Measurements from ENCODE around the gene REXO5.
"Not testable (repeated sequence)": the region's sequence is repeated elsewhere in the genome, so short reads cannot be mapped to it uniquely, and the experiment has no call there.

REXO5 gene

DNA sequence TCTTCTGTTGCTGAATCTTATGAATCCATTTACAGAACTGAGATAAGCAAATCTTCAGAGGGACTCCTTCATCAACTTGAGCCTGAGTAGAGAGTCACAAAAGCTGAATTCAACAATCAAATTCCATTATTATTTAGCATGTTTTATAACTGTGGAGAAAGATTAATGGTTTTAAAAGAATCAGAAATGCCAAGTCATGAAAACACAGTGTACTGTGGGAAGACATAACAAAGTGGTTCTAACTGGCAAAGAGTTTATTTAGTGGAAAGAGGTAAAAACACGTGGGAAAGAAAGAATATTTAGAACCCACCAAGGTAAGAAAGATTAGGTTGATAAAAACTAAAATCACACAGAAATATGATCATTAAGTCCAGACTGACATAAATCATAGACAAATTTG lies 5.0 kb upstream of the REXO5 start:
- no peak for DNase-seq (ENCODE audit: low read depth)

DNA sequence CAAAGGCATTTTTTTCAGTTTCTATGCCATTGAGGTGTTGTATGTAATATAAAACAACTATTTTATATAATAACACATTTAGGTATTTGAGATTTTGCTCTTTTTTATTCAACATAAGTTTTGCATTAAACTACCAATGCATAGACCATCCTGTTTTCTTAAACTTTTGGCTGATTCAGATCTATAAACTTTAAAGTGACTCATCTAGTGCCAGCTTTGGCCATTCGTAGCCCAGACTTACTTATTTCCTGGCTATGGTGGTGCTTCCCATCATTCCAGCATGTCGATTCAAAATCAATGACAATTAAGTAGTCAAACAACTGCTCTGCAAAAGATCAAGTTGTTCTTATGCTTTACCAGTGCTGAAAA lies 3.2 kb upstream of the REXO5 start:
- no peak for DNase-seq (ENCODE audit: low read depth)

DNA sequence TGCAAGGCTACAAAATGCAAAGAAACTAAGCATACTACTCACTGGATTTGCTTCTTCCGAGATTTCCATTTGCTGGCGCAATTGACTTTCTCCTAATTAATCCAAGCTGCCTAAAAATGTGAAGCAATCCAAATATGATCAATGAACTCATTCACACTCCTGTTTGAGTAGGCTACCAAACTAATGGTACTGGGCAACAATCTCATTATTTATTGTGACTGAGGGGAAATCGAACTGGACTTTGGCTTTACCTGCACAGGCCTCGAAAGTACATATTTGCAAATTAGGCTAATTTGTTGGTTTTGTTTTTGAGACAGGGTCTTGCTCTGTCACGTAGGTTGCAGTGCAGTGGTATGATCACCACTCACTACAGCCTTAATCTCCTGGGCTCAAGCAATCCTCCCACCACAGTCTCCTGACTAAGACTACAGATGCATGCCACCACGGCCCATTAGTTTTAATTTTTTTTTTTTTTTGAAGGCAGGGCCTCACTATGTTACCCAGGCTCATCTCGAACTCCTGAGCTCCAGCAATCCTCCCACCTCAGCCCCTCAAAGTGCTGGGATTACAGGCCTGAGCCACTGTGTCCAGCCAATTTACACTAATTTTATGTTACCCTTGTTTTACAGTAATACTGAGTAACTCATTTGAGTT lies 2.6 kb upstream of the REXO5 start:
- DNase-seq (ENCODE audit: low read depth): no peak

DNA sequence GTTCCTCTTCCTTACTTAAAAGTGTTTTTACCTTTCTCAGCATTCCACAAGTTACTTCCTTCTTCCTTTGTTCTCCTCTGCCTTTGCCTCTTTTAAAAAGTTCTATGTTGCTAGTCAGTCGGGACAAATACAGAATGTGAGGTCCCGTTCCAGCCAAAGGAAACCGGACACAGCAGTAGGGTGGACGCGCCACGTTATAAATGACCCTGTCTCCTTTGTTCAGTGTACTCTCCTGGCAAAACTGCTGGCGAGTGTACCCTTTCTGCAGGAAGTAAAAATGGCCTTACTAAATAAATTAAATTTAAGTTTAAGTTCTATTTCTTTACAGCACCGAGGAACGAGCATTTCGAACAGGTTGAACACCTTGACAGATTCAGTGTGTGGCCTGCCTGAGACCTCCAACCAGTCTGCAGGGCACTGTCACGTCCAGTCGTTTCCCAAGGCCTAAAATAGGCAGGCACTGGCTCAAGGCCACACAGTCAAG lies 601 bp upstream of the REXO5 start:
- not testable (repeated sequence) for DNase-seq (ENCODE audit: low read depth)

DNA sequence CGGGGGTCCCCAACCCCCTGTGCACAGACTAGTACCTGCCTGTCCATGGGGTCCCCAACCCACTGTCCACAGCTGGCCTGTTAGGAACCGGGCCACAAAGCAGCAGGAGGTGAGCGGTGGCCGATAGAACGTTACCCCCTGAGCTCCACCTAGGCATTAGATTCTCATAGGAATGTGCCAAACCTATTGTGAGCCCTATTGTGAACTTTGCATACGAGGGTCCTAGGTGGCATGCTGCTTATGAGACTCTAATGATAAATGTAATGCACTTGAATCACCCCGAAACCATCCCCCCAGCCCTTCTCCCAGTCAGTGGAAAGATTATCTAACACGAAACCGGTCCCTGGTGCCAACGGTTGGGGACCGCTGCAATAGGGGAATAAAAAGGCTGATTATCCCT lies 1.5 kb downstream of the REXO5 start:
- no peak for DNase-seq (ENCODE audit: low read depth)

DNA sequence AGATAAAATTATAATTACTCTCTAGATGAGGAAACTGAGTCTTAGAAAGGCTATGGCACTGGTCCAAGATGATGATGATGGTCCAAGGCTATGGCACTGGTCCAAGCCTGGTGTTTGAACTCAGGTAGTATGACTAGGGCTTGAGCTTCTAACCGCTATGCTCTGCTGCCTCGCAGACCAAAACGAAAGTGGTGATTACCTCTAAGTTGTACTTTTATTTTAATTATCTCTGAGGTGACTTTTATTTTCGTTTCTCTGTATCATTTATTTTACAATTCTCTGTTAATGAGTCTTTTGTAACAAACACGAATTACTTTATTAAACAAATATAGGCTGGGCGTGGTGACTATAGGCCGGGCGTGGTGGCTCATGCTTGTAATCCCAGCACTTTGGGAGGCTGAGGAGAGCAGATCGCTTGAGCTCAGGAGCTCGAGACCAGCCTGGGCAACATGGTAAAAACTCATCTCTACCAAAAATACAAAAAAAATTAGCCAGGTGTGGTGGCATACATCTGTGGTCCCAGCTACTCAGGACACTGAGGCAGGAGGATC lies 5.6 kb downstream of the REXO5 start:
- no peak for DNase-seq (ENCODE audit: low read depth)

DNA sequence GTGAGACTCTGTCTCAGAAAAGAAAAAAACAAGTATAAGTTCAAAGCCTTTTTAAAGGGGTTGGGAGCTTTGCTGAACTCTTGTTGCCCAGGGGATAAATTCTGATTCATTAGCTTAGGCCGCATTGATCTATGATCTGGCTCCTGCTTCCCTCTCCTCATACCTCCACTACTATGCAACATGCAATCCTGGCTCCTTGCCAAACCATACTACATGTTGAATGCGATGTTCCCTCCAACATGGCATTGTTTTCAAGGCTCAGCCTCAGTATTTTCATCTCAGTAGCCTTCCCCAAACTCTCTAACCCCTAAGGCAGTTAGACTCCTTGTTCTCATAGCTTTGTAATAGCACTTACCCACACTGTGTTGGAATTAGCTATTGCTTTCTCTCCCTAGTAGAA lies 6.2 kb downstream of the REXO5 start:
- no peak for DNase-seq (ENCODE audit: low read depth)

DNA sequence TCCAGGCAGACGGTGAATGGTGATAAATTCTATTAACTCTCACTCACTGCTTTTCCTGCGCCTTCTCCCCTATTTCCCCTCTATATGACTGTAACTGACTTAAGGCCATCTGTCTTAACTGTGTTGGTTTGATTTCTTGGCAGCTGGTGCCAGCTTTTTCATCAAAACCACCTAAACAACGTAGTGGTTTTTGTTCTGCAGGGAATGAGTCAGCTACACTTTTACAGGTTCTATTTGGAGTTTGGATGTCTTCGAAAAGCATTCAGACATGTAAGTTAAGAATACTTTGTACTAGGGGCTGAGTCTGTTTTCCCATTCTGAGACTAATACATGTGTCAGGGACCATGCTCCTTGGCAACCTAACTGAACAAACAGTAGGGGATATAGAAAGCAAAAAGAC lies 8.5 kb downstream of the REXO5 start:
- DNase-seq (ENCODE audit: low read depth): no peak

DNA sequence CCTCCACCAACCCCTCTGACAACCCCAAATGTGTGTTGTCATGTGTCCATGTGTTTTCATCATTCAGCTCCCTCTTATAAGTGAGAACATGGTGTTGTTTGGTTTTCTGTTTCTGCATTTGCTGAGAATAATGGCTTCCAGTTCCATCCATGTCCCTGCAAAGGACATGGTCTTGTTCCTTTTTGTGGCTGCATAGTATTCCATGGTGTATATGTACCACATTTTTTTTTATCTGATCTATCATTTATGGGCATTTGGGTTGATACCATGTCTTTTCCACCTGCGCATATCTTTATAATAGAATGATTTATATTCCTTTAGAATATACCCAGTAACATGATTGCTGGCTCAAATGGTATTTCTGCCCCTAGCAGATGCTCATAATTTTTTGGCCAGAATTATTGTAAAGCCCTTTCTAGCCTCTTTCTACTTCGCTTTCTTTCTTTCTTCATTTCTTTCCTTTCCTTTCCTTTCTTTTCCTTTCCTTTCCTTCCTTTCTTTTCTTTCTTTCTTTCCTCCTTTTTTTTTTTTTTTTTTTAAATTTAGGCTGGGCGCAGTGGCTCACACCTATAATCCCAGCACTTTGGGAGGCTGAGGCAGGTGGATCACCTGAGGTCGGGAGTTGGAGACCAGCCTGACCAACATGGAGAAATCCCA lies 12.7 kb downstream of the REXO5 start:
- DNase-seq (ENCODE audit: low read depth): no peak

DNA sequence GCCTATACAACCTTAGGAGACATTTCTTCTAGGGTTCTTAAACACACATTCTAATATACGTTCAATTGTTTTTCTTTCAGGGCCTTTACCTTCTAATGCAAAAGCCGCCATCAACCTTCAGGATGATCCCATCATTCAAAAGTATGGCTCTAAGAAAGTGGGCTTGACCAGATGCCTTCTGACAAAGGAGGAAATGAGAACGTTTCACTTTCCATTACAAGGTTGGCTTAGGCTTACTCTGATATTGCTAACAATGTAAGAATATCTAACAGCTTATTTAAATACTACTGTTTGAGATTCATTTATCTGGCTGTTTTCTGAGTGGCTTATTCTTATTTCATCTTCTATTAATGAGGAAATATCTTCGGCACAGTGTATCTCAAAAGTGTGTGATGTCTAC lies 15.4 kb downstream of the REXO5 start:
- no peak for DNase-seq (ENCODE audit: low read depth)

DNA sequence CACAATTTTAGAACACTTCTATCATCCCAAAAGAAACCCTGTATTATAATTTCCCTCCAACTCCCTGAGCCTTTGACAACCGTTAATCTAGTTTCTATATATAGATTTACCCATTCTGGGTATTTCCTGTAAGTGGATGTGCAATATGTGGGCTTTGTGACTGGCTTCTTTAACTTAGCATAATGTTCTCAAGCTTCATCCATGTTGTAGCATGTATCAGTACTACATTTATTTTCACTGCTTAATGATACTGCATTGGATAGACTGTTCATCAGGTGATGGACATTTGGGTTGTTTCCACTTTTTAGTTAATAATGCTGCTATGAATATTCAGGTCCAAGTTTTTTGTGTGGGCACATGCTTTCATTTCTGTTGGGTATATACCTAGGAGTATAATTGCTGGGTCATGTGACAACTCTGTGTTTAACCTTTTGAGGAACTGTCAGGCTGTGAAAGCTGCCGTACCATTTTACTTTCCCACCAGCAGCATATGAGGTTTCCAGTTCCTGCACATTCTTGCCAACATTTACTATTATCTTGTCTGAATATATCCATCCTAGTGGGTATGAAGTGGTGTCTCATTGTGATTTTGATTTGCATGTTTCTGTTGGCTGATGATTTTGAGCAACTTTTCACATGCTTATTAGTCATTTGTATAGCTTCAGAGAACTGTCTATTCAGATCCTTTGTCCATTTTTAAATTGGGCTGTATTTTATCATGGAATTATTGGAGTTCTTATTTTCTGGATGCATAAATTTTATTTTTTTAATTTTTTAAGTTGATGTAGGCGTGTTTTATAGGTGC lies 16.4 kb downstream of the REXO5 start:
- no peak for DNase-seq (ENCODE audit: low read depth)

DNA sequence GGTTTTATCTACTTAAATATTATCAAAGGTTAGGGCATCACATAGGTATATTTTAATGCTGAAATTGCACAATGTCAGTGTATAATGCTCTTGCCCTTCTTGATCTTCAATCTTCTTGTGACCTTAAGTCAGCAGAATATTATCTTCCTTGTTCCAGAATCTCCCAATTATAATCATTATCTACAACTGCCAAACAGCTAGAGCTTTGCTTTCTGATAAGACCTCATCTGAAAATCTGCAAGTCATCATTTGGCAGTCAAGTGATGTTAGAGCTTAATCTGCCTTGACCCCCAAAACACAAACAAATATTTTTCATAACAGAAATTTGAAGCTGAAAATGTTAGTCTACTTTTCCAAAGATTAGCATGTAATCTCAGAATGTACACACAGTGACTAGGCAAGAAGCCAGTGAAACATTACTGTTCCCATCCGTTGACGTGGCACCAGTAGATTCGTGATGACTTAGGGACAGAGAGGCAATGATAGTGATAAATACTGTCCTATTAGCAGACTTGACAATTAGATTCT lies 19.8 kb downstream of the REXO5 start:
- DNase-seq (ENCODE audit: low read depth): no peak

DNA sequence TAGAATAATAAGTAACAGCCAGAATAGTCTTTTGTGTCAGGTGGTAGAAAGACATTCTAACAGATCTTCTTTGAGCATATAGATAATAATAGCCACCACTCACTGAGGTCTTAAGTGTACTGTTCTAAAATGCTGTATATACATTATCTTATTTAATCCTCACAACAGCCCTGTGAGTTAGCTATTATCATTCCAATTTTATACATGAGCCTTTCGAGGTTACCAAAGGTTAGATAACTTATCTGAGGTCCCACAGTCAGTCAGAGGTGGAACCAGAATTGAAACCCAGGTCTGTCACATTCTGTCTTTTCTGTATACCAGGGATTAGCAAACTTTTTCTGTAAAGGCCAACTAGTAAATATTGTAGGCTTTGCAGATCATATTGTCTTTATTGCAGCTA lies 23.2 kb downstream of the REXO5 start:
- no peak for DNase-seq (ENCODE audit: low read depth)

DNA sequence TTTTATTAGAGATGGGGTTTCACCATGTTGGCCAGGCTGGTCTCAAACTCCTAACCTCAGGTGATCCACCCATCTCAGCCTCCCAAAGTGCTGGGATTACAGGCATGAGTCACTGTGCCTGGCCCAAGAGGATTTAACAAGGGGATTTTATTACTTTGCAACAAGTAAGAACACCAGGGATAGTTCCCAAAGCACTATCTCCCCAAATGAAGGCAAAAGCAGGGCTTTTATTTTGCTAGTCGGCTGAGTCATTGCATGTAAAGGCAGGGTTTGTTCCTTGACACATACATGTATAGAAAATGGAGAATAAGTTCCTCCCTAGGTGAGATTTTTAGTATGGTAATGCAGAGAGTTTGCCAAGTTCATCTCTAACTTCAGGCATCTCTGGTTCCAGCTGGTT lies 24.0 kb downstream of the REXO5 start:
- no peak for DNase-seq (ENCODE audit: low read depth)

DNA sequence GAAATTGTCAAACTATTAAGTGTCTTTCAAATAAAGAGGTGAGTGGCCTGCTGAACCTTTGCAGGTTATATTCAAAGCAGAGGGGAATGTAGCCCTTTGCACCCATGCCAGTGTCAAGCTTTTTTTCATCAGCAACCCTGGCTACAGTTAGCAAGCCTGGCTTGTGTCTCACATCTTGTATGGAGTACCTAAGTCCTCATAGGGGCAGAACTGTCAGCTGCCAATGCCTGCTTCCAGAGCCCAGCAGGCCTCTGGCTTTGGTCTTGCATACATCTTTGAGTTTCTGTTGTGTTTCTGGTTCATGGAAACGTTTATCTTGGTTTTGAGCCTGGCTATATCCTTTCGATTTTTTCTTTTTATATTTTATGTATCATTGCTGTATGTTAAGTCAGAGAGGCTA lies 26.8 kb downstream of the REXO5 start:
- no peak for DNase-seq (ENCODE audit: low read depth)

DNA sequence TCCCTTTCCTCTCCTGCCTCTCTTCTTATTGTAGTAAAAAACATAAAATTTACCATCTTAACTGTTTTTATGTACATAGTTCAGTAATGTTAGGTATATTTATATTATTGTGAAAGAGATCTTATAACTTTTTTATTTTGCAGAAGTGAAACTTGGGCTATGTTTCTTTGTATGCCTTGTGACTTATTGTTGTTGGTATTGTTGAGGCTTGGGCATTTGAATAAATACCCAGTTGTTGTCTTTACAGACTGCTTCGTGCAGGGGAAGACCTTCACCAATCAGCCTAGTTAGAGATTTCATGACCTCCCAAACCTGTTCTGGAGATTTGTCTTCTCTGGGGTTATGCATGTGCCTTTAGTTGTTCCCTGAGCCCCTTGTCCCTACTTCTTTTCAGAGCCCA lies 31.9 kb downstream of the REXO5 start:
- DNase-seq (ENCODE audit: low read depth): no peak

DNA sequence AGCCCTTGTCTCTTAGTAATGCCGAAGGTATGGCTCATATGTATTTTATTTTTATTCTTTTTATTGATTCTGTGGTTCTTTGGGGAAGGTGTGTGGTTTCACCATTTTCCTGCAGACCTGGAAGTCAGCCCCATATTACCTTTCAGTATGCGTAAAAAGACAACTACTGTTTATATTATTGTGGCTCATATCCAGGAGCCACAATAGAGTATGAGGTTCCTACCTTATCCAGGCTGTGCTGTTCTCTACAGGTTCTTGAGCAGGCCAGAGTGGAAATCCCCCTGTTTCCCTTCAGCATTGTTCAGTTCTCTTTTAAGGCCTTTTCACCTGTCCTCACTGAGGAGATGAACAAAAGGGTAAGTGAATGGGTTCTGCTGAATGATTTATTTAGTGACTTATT lies 33.2 kb downstream of the REXO5 start:
- DNase-seq (ENCODE audit: low read depth): no peak

DNA sequence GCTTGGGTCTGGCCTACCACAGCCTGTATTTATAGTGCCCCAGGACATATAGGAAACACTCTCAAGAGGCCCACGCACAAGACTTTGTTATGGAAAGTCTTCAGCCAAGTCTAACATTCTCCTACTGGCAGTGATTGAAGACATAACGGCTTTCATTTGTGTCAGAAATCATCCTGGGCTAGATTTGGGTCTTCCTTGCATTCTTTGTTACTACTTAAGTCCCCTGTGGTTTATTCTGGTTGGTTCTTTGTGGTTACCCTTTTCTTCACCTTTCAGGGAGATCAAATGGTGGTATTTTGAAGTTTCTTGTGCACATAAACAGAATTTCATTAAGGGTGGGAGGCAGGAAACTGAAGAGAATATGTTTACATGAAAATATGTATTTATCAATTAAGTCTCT lies 37.7 kb downstream of the REXO5 start:
- DNase-seq (ENCODE audit: low read depth): no peak

DNA sequence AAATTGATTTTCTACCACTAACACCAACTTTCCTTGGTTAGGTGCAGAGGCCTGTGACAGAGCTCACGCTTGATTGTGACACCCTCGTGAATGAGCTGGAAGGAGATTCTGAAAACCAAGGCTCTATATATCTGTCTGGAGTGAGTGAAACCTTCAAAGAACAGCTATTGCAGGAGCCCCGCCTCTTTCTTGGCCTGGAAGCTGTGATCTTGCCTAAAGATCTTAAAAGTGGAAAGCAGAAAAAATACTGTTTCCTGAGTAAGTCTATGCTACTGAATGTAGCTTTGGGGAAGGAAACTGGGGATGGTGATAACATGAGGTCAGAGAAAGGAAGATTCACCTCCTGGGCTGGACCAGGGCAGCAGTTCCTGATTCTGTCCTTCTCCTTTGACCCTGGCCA lies 38.3 kb downstream of the REXO5 start:
- DNase-seq (ENCODE audit: low read depth): no peak

DNA sequence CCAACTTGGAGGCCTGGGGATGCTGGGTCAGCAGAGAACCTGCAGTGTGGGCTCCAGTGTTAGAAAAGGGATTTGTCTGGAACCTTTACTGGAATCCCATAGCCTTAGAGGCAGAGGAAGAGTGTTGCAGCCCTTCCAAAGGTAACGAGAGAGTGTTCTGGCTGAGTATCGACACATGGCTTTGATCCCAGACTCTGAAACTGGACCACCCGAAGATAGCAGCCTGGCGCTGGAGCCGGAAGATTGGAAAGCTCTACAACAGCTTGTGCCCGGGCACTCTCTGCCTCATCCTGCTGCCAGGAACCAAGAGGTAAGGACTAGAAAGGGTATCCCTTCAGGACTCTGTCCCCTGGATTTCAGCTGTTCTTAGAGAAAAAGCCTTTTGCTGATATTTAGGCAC lies 39.7 kb downstream of the REXO5 start:
- DNase-seq (ENCODE audit: low read depth): no peak

DNA sequence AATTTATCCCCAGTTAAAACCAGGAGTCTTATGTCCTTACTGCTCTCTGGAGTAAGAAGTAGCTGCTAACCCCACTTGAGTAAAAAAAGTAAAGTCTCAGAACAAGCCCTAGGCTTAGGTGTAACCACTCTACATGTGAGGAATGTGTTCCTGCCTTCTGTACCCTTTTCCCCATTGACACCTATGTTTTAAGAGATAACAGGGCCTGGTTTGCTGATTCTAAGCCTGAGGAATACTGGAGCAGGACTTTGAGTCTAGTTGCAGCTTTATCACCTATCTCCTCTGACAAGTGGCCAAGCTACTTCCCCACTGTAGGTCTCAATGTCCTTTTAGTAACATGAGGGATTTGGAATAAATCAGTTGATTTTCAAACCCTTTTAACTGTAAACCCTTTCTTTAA lies 40.2 kb downstream of the REXO5 start:
- no peak for DNase-seq (ENCODE audit: low read depth)

DNA sequence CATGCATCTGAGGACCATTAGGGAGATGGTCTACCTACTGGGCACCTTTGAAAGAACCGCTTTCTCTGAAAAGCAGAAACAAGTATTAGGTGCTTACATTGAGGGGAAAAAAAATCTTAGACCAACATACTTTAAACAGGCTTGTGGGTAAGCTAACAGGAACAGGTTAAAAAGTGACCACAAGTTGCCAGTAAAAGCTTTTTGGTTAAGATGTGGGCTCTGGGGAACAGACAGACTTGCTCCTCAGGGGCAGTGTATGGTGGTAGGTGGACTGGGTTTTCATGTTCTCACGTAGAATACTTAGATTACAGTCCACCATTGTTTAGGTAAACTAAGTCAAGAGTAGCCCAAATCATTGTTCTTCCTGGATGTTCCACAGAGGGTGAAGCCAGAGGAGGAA lies 41.2 kb downstream of the REXO5 start:
- DNase-seq (ENCODE audit: low read depth): no peak

All from amniotic epithelial cell (primary cell).